ENCODE data around the gene USP48. TPM values are rescaled to one million over a fixed set of nuclear protein-coding genes. Genes with fewer than 3 reads are reported as not detected.

USP48 gene
- total and polyA plus RNA-seq, 2 of the 8 experiments (the other 6 are each of a cell fraction or from before 2014, with no cell fraction given): 12.8 to 83.5 TPM

DNA sequence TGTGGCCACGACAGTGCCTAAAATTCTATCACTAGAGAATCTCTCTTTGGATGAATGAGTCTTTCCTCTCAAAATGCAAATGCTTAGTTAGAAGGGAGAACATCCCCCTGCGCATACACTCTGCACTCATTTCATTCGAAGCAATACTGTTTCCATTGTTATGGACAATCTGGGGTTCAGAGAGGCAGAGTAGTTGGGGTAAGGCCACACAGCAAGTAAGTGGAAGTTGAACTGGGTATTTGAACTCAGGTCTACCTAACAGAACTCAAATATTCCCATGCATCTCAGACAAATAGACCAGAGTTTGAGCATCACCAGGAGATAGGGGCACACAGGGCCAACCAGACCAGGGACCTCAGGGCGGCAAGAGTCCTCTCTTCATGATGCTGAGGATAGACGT is 139.3 kb downstream of the USP48 start:
- H3K36me3 ChIP-seq (ENCODE audit: control insufficient read depth in 2 of 4, insufficient read depth in 4 of 4, low read length in 3 of 4): no peaks in the 10 kb centered on the region; a peak in 1 of 8 replicates
- no peak for FAIRE-seq

More for the DNA sequence above, 139.3 kb downstream of the USP48 start:
- no peak overlapping the region for H2AK5ac ChIP-seq (ENCODE audit: low read depth, low read length)
- H3K4me3 ChIP-seq (ENCODE audit: extremely low read depth in 1 of 4, insufficient read depth in 2 of 4, low read depth in 3 of 4, low read length in 4 of 4): no peak overlapping the region
- H4K5ac ChIP-seq (ENCODE audit: insufficient read length, low read depth, low read length): no peak overlapping the region
- no peak overlapping the region for H2BK15ac ChIP-seq (ENCODE audit: low read length)
- no peak overlapping the region for H3K27ac ChIP-seq (ENCODE audit: low read depth, low read length)
- H3K4me1 ChIP-seq (replicated peaks in 1 of 4; ENCODE audit: control insufficient read depth in 3 of 4, insufficient read depth in 4 of 4, low read length in 3 of 4): peaks cover 0 to 5% (median 0%) of the 10 kb centered on the region in 4 experiments; a peak in 2 of 7 replicates
- TF ChIP-seq TEAD4 (IDR thresholded peaks at IDR 0.05; ENCODE audit: low read depth, low read length) (no peak), CBX5 (IDR thresholded peaks at IDR 0.05; ENCODE audit: low read depth, low read length) (no peak), BCL11A (IDR thresholded peaks at IDR 0.05; ENCODE audit: low read depth in 2 of 2, low read length in 2 of 2) (no peak)
- H2BK120ac ChIP-seq (replicated peaks; ENCODE audit: low read depth, low read length): no peak overlapping the region
- H3K79me2 ChIP-seq (ENCODE audit: control insufficient read depth in 1 of 2, insufficient read depth in 2 of 2, low read length in 2 of 2): no peaks in the 10 kb centered on the region
- H3K23me2 ChIP-seq (ENCODE audit: low read depth, low read length): no peaks in the 10 kb centered on the region; the same call in 1 of the 2 replicates
- no peak overlapping the region for H3K4me2 ChIP-seq (ENCODE audit: insufficient read depth in 1 of 2, low read depth in 2 of 2, low read length in 2 of 2)
- no peak overlapping the region for H3K23ac ChIP-seq (ENCODE audit: insufficient read length)
- WGBS, 2 experiments (ENCODE audit: extremely low coverage in 1 of 2, insufficient coverage in 1 of 2, insufficient read length in 1 of 2, insufficient replicate concordance in 2 of 2, low coverage in 1 of 2, low lambda C conversion rate in 2 of 2, missing lambda C conversion rate in 1 of 2): 84% methylated on average over 5 of the region's 5 CpGs; no CpG with 5 or more reads in 1 of the 2 experiments
- H2BK20ac ChIP-seq (ENCODE audit: low read length): no peak overlapping the region
- peaks cover 0 to 2% of the 10 kb centered on the region in 2 experiments for H4K20me1 ChIP-seq (replicated peaks in 1 of 2; ENCODE audit: control insufficient read depth in 1 of 2, insufficient read depth in 2 of 2, low read length in 2 of 2)
- no peak for DNase-seq (ENCODE audit: low read depth in 1 of 2, low spot score in 2 of 2)
- no peak overlapping the region for H3K4ac ChIP-seq (replicated peaks; ENCODE audit: insufficient read length, low read depth, low read length)
- ChIA-PET CTCF (ENCODE audit: partially characterized antibody) (interaction anchor here (0.6 to 1.2 kb wide), 2 partner anchors 9 to 24 kb away, joined by 3 read pairs; no protein-coding TSS in a partner anchor), POLR2A (ENCODE audit: partially characterized antibody) (interaction anchor here (1.5 kb wide), 1 partner anchor 23 kb away, joined by 5 read pairs; no protein-coding TSS in a partner anchor)
- H3K9ac ChIP-seq (replicated peaks in 1 of 4; ENCODE audit: extremely low read depth in 1 of 4, low read depth in 3 of 4, low read length in 3 of 4): no peak overlapping the region
- no peaks in the 10 kb centered on the region for H3K79me1 ChIP-seq (ENCODE audit: low read depth, low read length)
- H4K91ac ChIP-seq (replicated peaks; ENCODE audit: insufficient read length, low read length): no peak overlapping the region
- no peak overlapping the region for H2BK5ac ChIP-seq (ENCODE audit: low read depth, low read length)
- no peak overlapping the region for H2BK12ac ChIP-seq (ENCODE audit: low read depth, low read length)
- H4K8ac ChIP-seq (ENCODE audit: extremely low read depth, insufficient read depth, low read length): no peak overlapping the region
- no peaks in the 10 kb centered on the region for H3K27me3 ChIP-seq (replicated peaks in 1 of 4; ENCODE audit: control insufficient read depth in 3 of 4, extremely low read depth in 1 of 4, insufficient read depth in 3 of 4, low read length in 3 of 4)
- no peaks in the 10 kb centered on the region for H3K9me3 ChIP-seq (ENCODE audit: insufficient read depth in 2 of 2, low read depth in 1 of 2, low read length in 1 of 2)
- H3K18ac ChIP-seq (ENCODE audit: extremely low read depth, low read length): no peak overlapping the region
- no peak overlapping the region for H3K14ac ChIP-seq (ENCODE audit: insufficient read length)
- H3K56ac ChIP-seq (replicated peaks; ENCODE audit: insufficient read length, low read depth, low read length): no peak overlapping the region
- H2AFZ ChIP-seq (ENCODE audit: low read length): no peak overlapping the region
